Endothelial cell of umbilical vein (primary cell): ENCODE results near the gene OSBPL8. TPM values are rescaled to one million over a fixed set of nuclear protein-coding genes. Genes with fewer than 3 reads are reported as not detected.

ENCODE experiments used
- BruUV-seq: library from RNA; stranded (reverse); fragments of 400-500 nt; replicated peaks from 2 replicates; lab custom pipeline; 2021; lab: Mats Ljungman, UMichigan
- CTCF ChIA-PET: fragments of 300-600, 350-600 bp; sonication (Branson Sonifier 250); formaldehyde crosslinking; loops from one replicate; lab custom pipeline; 2021; ENCODE audit warnings: antibody characterized with exemption, inconsistent platforms; lab: Charles Lee
- POLR2A ChIA-PET: fragments of 300-600, 350-600 bp; sonication (Branson Sonifier 250); formaldehyde crosslinking; loops from one replicate; lab custom pipeline; 2021; ENCODE audit warnings: antibody characterized with exemption, inconsistent platforms; lab: Charles Lee
- DNase-seq: peaks from one replicate; pipeline ENCODE4 v3.0.0-alpha.2; 2011; ENCODE audit warnings: low read depth, low spot score
- FAIRE-seq: peaks from 2 replicates; lab custom pipeline; 2011; peaks lifted over from hg19 to GRCh38; lab: Jason Lieb, UNC
- H2AFZ ChIP-seq: 2 replicates; pipeline ENCODE4 v1.6.0; 2012; ENCODE audit warnings: low read depth, low read length, control low read depth, inconsistent platforms
- H3K27ac ChIP-seq: 2 replicates; pipeline ENCODE4 v1.5.1; 2011; ENCODE audit warnings: low read depth, mild to moderate bottlenecking, control low read depth, low read length, moderate library complexity; ENCODE audit not compliant: insufficient read depth
- H3K27me3 ChIP-seq, 2 experiments: 2 replicates each; pipeline versions ENCODE4 v1.6.0 to v1.6.1; 2011; ENCODE audit warnings: low read length in 2 of 2, mixed read lengths in 1 of 2; ENCODE audit not compliant: control insufficient read depth in 2 of 2, insufficient read depth in 2 of 2
- H3K36me3 ChIP-seq, 2 experiments: 2 replicates in 1 of 2; 3 replicates in 1 of 2; pipeline ENCODE4 v1.5.1; 2011; ENCODE audit warnings: low read length in 2 of 2, mild to moderate bottlenecking in 1 of 2, moderate library complexity in 1 of 2; ENCODE audit not compliant: control insufficient read depth in 2 of 2, insufficient read depth in 2 of 2; ENCODE audit errors: extremely low read depth in 1 of 2
- H3K4me1 ChIP-seq: 3 replicates; pipeline ENCODE4 v1.5.1; 2011; ENCODE audit warnings: mild to moderate bottlenecking, low read length; ENCODE audit not compliant: control insufficient read depth, insufficient read depth; ENCODE audit errors: extremely low read depth
- H3K4me2 ChIP-seq: 2 replicates; pipeline ENCODE4 v1.6.1; 2011; ENCODE audit warnings: low read length, control low read depth, mixed read lengths; ENCODE audit not compliant: insufficient read depth
- H3K4me3 ChIP-seq, 3 experiments: fragments of 200-600 bp in 1 of 3; sonication (generic), shearing (Covaris generic) in 1 of 3; replicated peaks in 1 of 3; 2 replicates each; pipeline ENCODE4 v1.5.1; 2011 to 2016; ENCODE audit warnings: control low read depth in 3 of 3, low read length in 3 of 3, mild to moderate bottlenecking in 2 of 3, inconsistent platforms in 1 of 3, low read depth in 1 of 3, moderate library complexity in 1 of 3; ENCODE audit not compliant: insufficient read depth in 1 of 3
- H3K79me2 ChIP-seq: 2 replicates; pipeline ENCODE4 v1.6.0; 2012; ENCODE audit warnings: low read length, inconsistent platforms; ENCODE audit not compliant: control insufficient read depth, insufficient read depth
- H3K9ac ChIP-seq: replicated peaks from 2 replicates; pipeline ENCODE3; 2011; ENCODE audit warnings: low read length, control low read depth; ENCODE audit not compliant: insufficient read depth; ENCODE audit errors: extremely low read depth
- H3K9me1 ChIP-seq: replicated peaks from 3 replicates; pipeline ENCODE4 v1.6.0; 2011; ENCODE audit warnings: mild to moderate bottlenecking, low read length; ENCODE audit not compliant: control insufficient read depth, insufficient read depth; ENCODE audit errors: extremely low read depth
- H3K9me3 ChIP-seq: replicated peaks from 2 replicates; pipeline ENCODE4 v1.5.1; 2012; ENCODE audit warnings: low read length, inconsistent platforms; ENCODE audit not compliant: control insufficient read depth, insufficient read depth
- H4K20me1 ChIP-seq: replicated peaks from 2 replicates; pipeline ENCODE3; 2011; ENCODE audit warnings: mild to moderate bottlenecking, low read length; ENCODE audit not compliant: control insufficient read depth, insufficient read depth; ENCODE audit errors: extremely low read depth
- EZH2 ChIP-seq: IDR thresholded peaks from 2 replicates; pipeline ENCODE4 v1.6.1; 2012; ENCODE audit warnings: borderline replicate concordance, low read depth, mild to moderate bottlenecking, moderate library complexity, low read length, inconsistent platforms; ENCODE audit not compliant: severe bottlenecking
- FOS ChIP-seq: IDR thresholded peaks from 2 replicates; pipeline ENCODE4 v1.6.1; 2011; ENCODE audit warnings: mild to moderate bottlenecking, low read length, moderate library complexity, borderline replicate concordance; ENCODE audit not compliant: insufficient read depth
- GATA2 ChIP-seq: IDR thresholded peaks from 2 replicates; pipeline ENCODE4 v1.7.0; 2011; ENCODE audit warnings: low read depth, mild to moderate bottlenecking, moderate library complexity, mixed read lengths, low read length; ENCODE audit not compliant: insufficient read length, insufficient read depth
- JUN ChIP-seq: IDR thresholded peaks from 2 replicates; pipeline ENCODE4 v1.6.1; 2011; ENCODE audit warnings: borderline replicate concordance, low read depth; ENCODE audit not compliant: insufficient read length, insufficient read depth
- MYC ChIP-seq: IDR thresholded peaks from one replicate; pipeline ENCODE4 v1.6.1; 2011; ENCODE audit warnings: mild to moderate bottlenecking, low read depth, low read length
- POLR2A ChIP-seq: IDR thresholded peaks from 2 replicates; pipeline ENCODE4 v1.6.1; 2012; ENCODE audit warnings: low read depth, mild to moderate bottlenecking, control low read depth, low read length
- POLR2AphosphoS5 ChIP-seq: IDR thresholded peaks from 2 replicates; pipeline ENCODE4 v1.6.1; 2012; ENCODE audit warnings: low read depth, mild to moderate bottlenecking, control low read depth, low read length, moderate library complexity; ENCODE audit not compliant: insufficient read depth
- dilution Hi-C: fragments of 300-500 bp; cut with MboI; formaldehyde crosslinking; loops from one replicate; pipeline ENCODE4 v1.15.0; 2019; ENCODE audit warnings: low sequenced_read_pairs; ENCODE audit not compliant: extremely low pct_ligation_motif_present
- intact Hi-C: fragments of 100-400 bp; cut with micrococcal nuclease; formaldehyde crosslinking; loops from one replicate; pipeline ENCODE4 v1.10.0; 2022
- polyA plus RNA-seq, 4 experiments: library from polyadenylated mRNA; depleted of rRNA in 3 of 4; stranded (reverse) in 3 of 4; unstranded in 1 of 4; fragments of >200 nt; gene quantifications; 2 replicates each; pipeline versions ENCODE4 v1.2.1 to v1.2.3, GENCODE V29; 2011 to 2012; ENCODE audit warnings: missing spikeins in 1 of 4
- total RNA-seq: library from RNA; stranded (reverse); gene quantifications from 2 replicates; pipeline ENCODE4 v1.2.3, GENCODE V29; 2021
- TF ChIP-seq, protein P1 (sequence below), 2 donors: IDR thresholded peaks; 1 replicate in 1 of 2; 2 replicates in 1 of 2; pipeline ENCODE4 v1.5.1; 2011; ENCODE audit warnings: low read length in 2 of 2, mild to moderate bottlenecking in 2 of 2, moderate library complexity in 2 of 2, control low read depth in 1 of 2, inconsistent platforms in 1 of 2, low read depth in 1 of 2; ENCODE audit not compliant: insufficient read depth in 1 of 2; ENCODE audit errors: extremely low read depth in 1 of 2
- TF ChIP-seq, protein P2 (sequence below): IDR thresholded peaks from 2 replicates; pipeline ENCODE4 v1.6.1; 2011; ENCODE audit not compliant: insufficient read depth, insufficient read length

The OSBPL8 gene
- total and polyA plus RNA-seq, 2 donors (not counting 3 experiments of a cell fraction or from before 2014, with no cell fraction given), result 10.3 to 47.6 TPM

DNA sequence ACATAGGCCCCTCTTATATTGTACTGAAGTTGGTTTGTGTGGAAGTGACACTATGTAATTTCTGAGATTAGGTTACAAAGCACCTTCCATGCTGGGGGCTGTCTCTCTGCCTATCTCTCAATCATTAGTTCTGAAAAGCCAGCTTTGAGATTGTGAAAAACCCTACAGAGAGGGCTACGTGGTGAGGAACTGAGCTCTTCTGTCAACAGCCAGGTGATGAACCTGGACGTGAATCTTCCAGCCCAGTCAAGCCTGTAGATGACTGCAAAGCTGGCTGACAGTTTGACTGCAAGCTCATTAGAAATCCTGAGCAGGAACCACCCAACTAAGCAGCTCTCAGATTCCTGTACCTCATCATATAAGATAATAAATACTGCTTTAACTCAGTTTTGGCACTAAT, 175.0 kb downstream of the OSBPL8 start:
- dilution Hi-C loops (no loop called here), intact Hi-C loops (no loop called here)
- H4K20me1 ChIP-seq, result no peaks in the 10 kb centered on the region
- H3K9ac ChIP-seq, result no peak overlapping the region
- no peak overlapping the region for H3K27ac ChIP-seq
- no TSS peak for BruUV-seq
- CTCF ChIA-PET, result no interaction called here
- no peak overlapping the region for H2AFZ ChIP-seq
- H3K9me3 ChIP-seq, result no peaks in the 10 kb centered on the region
- no peaks in the 10 kb centered on the region for H3K27me3 ChIP-seq
- no peak for TF ChIP-seq JUN
- no peak for TF ChIP-seq POLR2A
- TF ChIP-seq, protein P1, sequence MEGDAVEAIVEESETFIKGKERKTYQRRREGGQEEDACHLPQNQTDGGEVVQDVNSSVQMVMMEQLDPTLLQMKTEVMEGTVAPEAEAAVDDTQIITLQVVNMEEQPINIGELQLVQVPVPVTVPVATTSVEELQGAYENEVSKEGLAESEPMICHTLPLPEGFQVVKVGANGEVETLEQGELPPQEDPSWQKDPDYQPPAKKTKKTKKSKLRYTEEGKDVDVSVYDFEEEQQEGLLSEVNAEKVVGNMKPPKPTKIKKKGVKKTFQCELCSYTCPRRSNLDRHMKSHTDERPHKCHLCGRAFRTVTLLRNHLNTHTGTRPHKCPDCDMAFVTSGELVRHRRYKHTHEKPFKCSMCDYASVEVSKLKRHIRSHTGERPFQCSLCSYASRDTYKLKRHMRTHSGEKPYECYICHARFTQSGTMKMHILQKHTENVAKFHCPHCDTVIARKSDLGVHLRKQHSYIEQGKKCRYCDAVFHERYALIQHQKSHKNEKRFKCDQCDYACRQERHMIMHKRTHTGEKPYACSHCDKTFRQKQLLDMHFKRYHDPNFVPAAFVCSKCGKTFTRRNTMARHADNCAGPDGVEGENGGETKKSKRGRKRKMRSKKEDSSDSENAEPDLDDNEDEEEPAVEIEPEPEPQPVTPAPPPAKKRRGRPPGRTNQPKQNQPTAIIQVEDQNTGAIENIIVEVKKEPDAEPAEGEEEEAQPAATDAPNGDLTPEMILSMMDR (IDR thresholded peaks at IDR 0.05; ENCODE audit: extremely low read depth in 1 of 2, insufficient read depth in 1 of 2, low read depth in 1 of 2, low read length in 2 of 2), result no peak
- TF ChIP-seq, protein P2, sequence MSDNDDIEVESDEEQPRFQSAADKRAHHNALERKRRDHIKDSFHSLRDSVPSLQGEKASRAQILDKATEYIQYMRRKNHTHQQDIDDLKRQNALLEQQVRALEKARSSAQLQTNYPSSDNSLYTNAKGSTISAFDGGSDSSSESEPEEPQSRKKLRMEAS, result no peak
- no peak for TF ChIP-seq EZH2
- TF ChIP-seq MYC, result no peak
- no peak for TF ChIP-seq GATA2
- no peak for TF ChIP-seq FOS
- no peak for TF ChIP-seq POLR2AphosphoS5
- no peak for DNase-seq
- POLR2A ChIA-PET, result no interaction called here
- H3K9me1 ChIP-seq, result no peaks in the 10 kb centered on the region
- H3K36me3 ChIP-seq, result no peaks in the 10 kb centered on the region
- H3K4me1 ChIP-seq, result no peaks in the 10 kb centered on the region
- FAIRE-seq, result no peak
- no peak overlapping the region for H3K4me2 ChIP-seq
- H3K4me3 ChIP-seq, result no peak overlapping the region
- H3K79me2 ChIP-seq, result no peaks in the 10 kb centered on the region
